ENCODE data around the gene SKA1.

Gene SKA1

GRCh38 chr18:50358844-50359243 lies 16.0 kb upstream of the SKA1 start:
- Histone ChIP-seq H3K4me3 (ENCODE audit: low read length) (no peak overlapping the region), H3K27me3 (ENCODE audit: control insufficient read depth, insufficient read depth, low read length) (no peaks in the 10 kb centered on the region), H3K4me1 (ENCODE audit: control insufficient read depth, low read depth, low read length) (peaks cover 5% of the 10 kb centered on the region), H3K27ac (ENCODE audit: low read length) (no peak overlapping the region), H3K9me3 (ENCODE audit: control insufficient read depth, low read depth, low read length) (no peaks in the 10 kb centered on the region), H3K36me3 (ENCODE audit: control insufficient read depth, low read depth, low read length) (no peaks in the 10 kb centered on the region), H3K9ac (ENCODE audit: low read length) (no peak overlapping the region)

DNA sequence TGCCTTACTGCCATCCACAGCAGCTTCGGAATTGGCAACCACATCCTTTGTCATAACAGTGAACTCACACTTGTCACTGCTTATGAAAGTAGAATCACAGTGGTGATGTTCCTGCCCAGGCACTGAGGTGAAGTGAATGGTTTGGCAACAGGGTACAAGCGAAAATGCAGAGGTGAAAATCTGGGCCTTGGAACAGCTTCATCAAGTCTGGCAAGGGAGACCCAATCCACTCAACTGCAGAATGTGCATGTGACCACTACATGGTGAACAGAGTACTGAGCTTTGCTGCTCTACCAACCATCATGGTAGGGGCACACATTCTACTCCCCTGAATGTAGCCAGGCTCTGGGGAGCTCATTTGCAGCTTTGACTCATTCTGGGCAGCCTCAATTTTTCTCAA lies 15.0 kb upstream of the SKA1 start:
- no peaks in the 10 kb centered on the region for H3K27me3 ChIP-seq (ENCODE audit: control insufficient read depth, insufficient read depth, low read length)
- no peaks in the 10 kb centered on the region for H3K9me3 ChIP-seq (ENCODE audit: control insufficient read depth, low read depth, low read length)
- H3K36me3 ChIP-seq (ENCODE audit: control insufficient read depth, low read depth, low read length), result no peaks in the 10 kb centered on the region
- H3K27ac ChIP-seq (ENCODE audit: low read length), result no peak overlapping the region
- H3K4me1 ChIP-seq (ENCODE audit: control insufficient read depth, low read depth, low read length), result peaks cover 5% of the 10 kb centered on the region
- H3K9ac ChIP-seq (ENCODE audit: low read length), result no peak overlapping the region
- H3K4me3 ChIP-seq (ENCODE audit: low read length), result no peak overlapping the region

DNA sequence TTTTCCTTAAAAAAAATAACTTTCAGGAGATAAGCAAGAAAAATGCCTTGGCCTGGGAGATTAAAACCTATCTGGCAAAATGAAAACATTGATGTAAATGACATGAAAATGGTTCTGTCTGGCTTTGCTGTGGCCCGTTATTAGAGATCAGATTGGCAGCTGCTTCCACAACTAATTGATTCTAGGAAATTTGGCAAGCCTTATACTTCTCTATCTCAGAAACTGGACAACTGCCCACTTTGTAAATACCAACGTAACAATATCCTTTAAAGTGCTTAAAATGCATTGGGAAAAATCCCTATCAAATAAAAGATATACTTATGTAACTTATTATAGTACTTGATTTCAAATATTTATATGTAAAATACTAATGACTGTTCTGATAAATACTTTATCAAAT lies 14.2 kb upstream of the SKA1 start:
- no peak overlapping the region for H3K4me3 ChIP-seq (ENCODE audit: low read length)
- H3K4me1 ChIP-seq (ENCODE audit: control insufficient read depth, low read depth, low read length), result peaks cover 5% of the 10 kb centered on the region
- no peaks in the 10 kb centered on the region for H3K27me3 ChIP-seq (ENCODE audit: control insufficient read depth, insufficient read depth, low read length)
- H3K27ac ChIP-seq (ENCODE audit: low read length), result no peak overlapping the region
- no peaks in the 10 kb centered on the region for H3K36me3 ChIP-seq (ENCODE audit: control insufficient read depth, low read depth, low read length)
- no peak overlapping the region for H3K9ac ChIP-seq (ENCODE audit: low read length)
- no peaks in the 10 kb centered on the region for H3K9me3 ChIP-seq (ENCODE audit: control insufficient read depth, low read depth, low read length)

- H3K36me3 ChIP-seq (ENCODE audit: control insufficient read depth, low read depth, low read length), result no peaks in the 10 kb centered on the region
- no peak overlapping the region for H3K4me3 ChIP-seq (ENCODE audit: low read length)
- H3K27me3 ChIP-seq (ENCODE audit: control insufficient read depth, insufficient read depth, low read length), result no peaks in the 10 kb centered on the region
- H3K4me1 ChIP-seq (ENCODE audit: control insufficient read depth, low read depth, low read length), result peaks cover 5% of the 10 kb centered on the region
- no peak overlapping the region for H3K27ac ChIP-seq (ENCODE audit: low read length)
- no peak overlapping the region for H3K9ac ChIP-seq (ENCODE audit: low read length)
- H3K9me3 ChIP-seq (ENCODE audit: control insufficient read depth, low read depth, low read length), result peaks cover 7% of the 10 kb centered on the region
Measured at GRCh38 chr18:50369672-50370071, 5.2 kb upstream of the SKA1 start.

DNA sequence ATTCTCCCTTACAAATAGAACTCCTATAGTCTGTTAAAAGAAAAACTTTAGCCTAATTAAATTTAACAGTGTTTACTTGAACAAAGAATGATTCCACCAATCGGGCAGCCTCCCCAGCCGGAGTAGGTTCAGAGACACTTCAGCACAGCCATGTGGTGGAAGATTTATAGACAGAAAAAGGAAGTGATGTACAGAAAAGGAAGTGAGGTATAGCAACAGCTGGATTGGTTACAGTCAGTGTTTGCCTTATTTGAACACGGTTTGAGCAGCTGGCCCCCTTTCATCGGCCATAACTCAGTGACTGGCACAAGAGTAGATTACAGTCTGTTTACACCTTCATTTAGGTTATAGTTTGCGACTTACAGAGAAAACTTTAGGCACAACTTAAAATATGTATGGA lies 2.1 kb upstream of the SKA1 start:
- Histone ChIP-seq H3K9ac (ENCODE audit: low read length) (no peak overlapping the region), H3K27ac (ENCODE audit: low read length) (no peak overlapping the region), H3K9me3 (ENCODE audit: control insufficient read depth, low read depth, low read length) (peaks cover 7% of the 10 kb centered on the region), H3K27me3 (ENCODE audit: control insufficient read depth, insufficient read depth, low read length) (no peaks in the 10 kb centered on the region), H3K4me1 (ENCODE audit: control insufficient read depth, low read depth, low read length) (peaks cover 12% of the 10 kb centered on the region), H3K4me3 (ENCODE audit: low read length) (no peak overlapping the region), H3K36me3 (ENCODE audit: control insufficient read depth, low read depth, low read length) (peaks cover 6% of the 10 kb centered on the region)

GRCh38 chr18:50373561-50374219 lies 1.2 kb upstream of the SKA1 start:
- Histone ChIP-seq H3K27ac (ENCODE audit: low read length) (no peak overlapping the region), H3K9ac (ENCODE audit: low read length) (no peak overlapping the region), H3K4me3 (ENCODE audit: low read length) (no peak overlapping the region), H3K4me1 (ENCODE audit: control insufficient read depth, low read depth, low read length) (peaks cover 12% of the 10 kb centered on the region), H3K27me3 (ENCODE audit: control insufficient read depth, insufficient read depth, low read length) (no peaks in the 10 kb centered on the region), H3K36me3 (ENCODE audit: control insufficient read depth, low read depth, low read length) (peaks cover 6% of the 10 kb centered on the region), H3K9me3 (ENCODE audit: control insufficient read depth, low read depth, low read length) (peaks cover 7% of the 10 kb centered on the region)

DNA sequence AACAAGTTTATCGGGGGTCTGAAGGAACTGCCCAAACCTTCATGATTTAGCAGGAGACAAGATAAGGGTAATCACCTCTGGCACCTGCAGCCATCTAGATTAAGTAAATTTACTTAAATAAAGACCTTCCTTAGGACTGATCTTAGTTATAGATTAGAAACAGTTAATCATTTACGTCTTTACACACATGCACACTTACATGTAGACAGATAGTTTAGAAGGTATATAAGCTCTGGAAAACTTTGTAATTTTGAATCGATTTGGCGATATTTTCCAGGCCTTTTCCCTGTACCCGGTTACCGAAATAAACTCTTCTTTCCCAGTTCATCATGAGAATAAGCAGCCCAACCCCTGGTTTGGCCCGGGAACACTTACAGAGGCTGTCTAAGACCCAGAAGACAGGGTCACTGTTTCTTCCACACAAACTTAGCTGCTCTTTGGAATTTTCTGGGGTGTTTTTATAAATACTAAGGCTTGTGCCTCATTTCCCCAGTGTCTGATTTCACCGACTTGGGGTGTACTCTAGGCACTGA lies 560 bp upstream of the SKA1 start:
- peaks cover 7% of the 10 kb centered on the region for H3K9me3 ChIP-seq (ENCODE audit: control insufficient read depth, low read depth, low read length)
- no peaks in the 10 kb centered on the region for H3K27me3 ChIP-seq (ENCODE audit: control insufficient read depth, insufficient read depth, low read length)
- H3K4me3 ChIP-seq (ENCODE audit: low read length), result peak overlapping the region; percentile 42
- peaks cover 12% of the 10 kb centered on the region for H3K4me1 ChIP-seq (ENCODE audit: control insufficient read depth, low read depth, low read length)
- H3K36me3 ChIP-seq (ENCODE audit: control insufficient read depth, low read depth, low read length), result peaks cover 6% of the 10 kb centered on the region
- H3K9ac ChIP-seq (ENCODE audit: low read length), result no peak overlapping the region
- H3K27ac ChIP-seq (ENCODE audit: low read length), result no peak overlapping the region

DNA sequence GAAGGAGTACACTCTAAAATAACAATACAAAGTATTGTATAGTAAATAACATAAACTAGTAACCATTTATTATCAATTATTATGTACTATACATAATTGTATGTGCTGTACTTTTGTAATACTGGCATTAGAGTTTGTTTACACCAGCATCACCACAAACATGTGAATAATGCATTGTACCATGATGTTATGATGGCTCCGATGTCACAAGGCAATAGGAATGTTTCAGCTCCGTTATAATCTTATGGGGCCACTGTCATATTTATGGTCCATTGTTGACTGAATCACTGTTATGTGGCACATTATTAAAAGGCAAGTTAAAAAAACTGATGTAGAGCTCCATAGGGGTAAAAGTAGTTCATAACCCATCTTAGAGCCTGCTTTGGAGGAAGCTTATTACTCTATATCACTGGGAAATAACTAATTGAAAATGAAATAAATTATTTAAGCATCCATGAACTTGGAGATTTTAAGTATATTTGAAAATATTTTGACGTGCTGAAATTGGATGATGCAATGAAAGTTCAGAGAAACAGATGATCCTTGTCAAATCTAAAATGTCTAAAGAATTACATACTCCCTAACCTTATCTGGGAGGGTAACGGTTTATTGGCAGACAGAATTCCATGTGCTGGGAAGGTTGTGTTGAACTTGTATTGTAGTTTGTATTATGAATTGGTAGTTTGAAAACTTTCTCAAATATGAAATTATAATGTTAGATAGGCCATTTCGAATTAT lies 2.4 kb downstream of the SKA1 start:
- Histone ChIP-seq H3K27me3 (ENCODE audit: control insufficient read depth, insufficient read depth, low read length) (no peaks in the 10 kb centered on the region), H3K36me3 (ENCODE audit: control insufficient read depth, low read depth, low read length) (peaks cover 15% of the 10 kb centered on the region), H3K9me3 (ENCODE audit: control insufficient read depth, low read depth, low read length) (no peaks in the 10 kb centered on the region), H3K4me3 (ENCODE audit: low read length) (no peak overlapping the region), H3K27ac (ENCODE audit: low read length) (no peak overlapping the region), H3K4me1 (ENCODE audit: control insufficient read depth, low read depth, low read length) (peaks cover 12% of the 10 kb centered on the region), H3K9ac (ENCODE audit: low read length) (no peak overlapping the region)

DNA sequence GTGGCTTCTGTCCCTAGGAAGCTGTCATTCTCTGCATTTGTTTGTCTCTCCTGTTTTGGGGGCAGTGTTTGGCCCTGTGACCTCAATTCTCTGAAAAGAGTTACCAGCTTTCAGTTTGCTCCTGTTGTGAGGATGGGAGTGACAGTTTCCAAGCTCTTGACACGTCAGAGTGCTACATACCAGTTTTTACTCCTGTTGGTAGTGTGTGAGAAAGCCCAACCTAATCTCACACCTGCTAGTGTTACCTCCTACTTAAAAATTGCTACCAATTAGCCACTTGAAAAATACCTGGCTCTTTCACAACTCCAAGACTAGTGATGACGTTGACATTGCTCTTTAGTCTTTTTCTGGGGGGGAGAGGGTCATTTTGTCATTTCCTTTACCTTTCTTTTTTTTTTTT lies 14.1 kb downstream of the SKA1 start:
- H3K4me1 ChIP-seq (ENCODE audit: control insufficient read depth, low read depth, low read length), result no peaks in the 10 kb centered on the region
- no peak overlapping the region for H3K27ac ChIP-seq (ENCODE audit: low read length)
- peaks cover 18% of the 10 kb centered on the region for H3K36me3 ChIP-seq (ENCODE audit: control insufficient read depth, low read depth, low read length)
- H3K4me3 ChIP-seq (ENCODE audit: low read length), result no peak overlapping the region
- H3K27me3 ChIP-seq (ENCODE audit: control insufficient read depth, insufficient read depth, low read length), result no peaks in the 10 kb centered on the region
- no peak overlapping the region for H3K9ac ChIP-seq (ENCODE audit: low read length)
- H3K9me3 ChIP-seq (ENCODE audit: control insufficient read depth, low read depth, low read length), result no peaks in the 10 kb centered on the region

DNA sequence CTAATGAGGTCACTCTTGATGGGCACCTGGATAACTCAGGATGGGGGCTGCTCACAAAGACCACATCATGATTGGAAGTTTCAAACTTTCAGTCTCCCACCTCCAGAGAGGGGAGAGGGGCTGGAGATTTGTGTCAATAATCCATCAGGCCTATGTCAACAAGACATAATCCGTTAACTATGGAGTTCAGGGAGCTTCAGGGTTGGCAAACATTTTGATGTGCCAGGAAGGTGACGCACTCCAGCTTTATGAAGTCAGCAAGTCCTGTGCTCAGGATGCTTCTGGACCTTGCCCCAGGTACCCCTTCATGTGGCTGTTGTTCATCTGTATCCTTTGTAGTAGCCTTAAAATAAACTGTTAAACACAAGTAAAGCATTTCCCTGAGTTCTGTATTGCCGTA lies 19.0 kb downstream of the SKA1 start:
- Histone ChIP-seq H3K36me3 (ENCODE audit: control insufficient read depth, low read depth, low read length) (peaks cover 13% of the 10 kb centered on the region), H3K27ac (ENCODE audit: low read length) (no peak overlapping the region), H3K4me1 (ENCODE audit: control insufficient read depth, low read depth, low read length) (peaks cover 11% of the 10 kb centered on the region), H3K27me3 (ENCODE audit: control insufficient read depth, insufficient read depth, low read length) (peaks cover 15% of the 10 kb centered on the region), H3K9me3 (ENCODE audit: control insufficient read depth, low read depth, low read length) (no peaks in the 10 kb centered on the region), H3K9ac (ENCODE audit: low read length) (no peak overlapping the region), H3K4me3 (ENCODE audit: low read length) (no peak overlapping the region)

- Histone ChIP-seq H3K27me3 (ENCODE audit: control insufficient read depth, insufficient read depth, low read length) (peaks cover 28% of the 10 kb centered on the region), H3K4me3 (ENCODE audit: low read length) (no peak overlapping the region), H3K36me3 (ENCODE audit: control insufficient read depth, low read depth, low read length) (peaks cover 13% of the 10 kb centered on the region), H3K4me1 (ENCODE audit: control insufficient read depth, low read depth, low read length) (peaks cover 24% of the 10 kb centered on the region), H3K9me3 (ENCODE audit: control insufficient read depth, low read depth, low read length) (no peaks in the 10 kb centered on the region), H3K27ac (ENCODE audit: low read length) (no peak overlapping the region), H3K9ac (ENCODE audit: low read length) (no peak overlapping the region)
Measured at GRCh38 chr18:50395093-50395492, 20.2 kb downstream of the SKA1 start.
